Panc1 (cell line): ENCODE data around the gene RBMS1. TPM values are rescaled to one million over a fixed set of nuclear protein-coding genes. Genes with fewer than 3 reads are reported as not detected.
A peak's percentile ranks its signal among the peaks of the same experiment; 100 is the strongest.

ENCODE experiments used
- ATAC-seq: fragments of 200-7000 bp; cut with Tn5 transposase; 2 replicates; pipeline ENCODE4 v1.9.1; 2020; ENCODE audit warnings: mild to moderate bottlenecking, moderate library complexity
- BruUV-seq: library from RNA; stranded (reverse); fragments of 400-500 nt; replicated peaks from 2 replicates; lab custom pipeline; 2021; lab: Mats Ljungman, UMichigan
- CTCF ChIA-PET: fragments of 300-600 bp; sonication (Branson Sonifier 250); formaldehyde crosslinking; loops from one replicate; lab custom pipeline; 2022; ENCODE audit warnings: antibody characterized with exemption; lab: Charles Lee
- POLR2A ChIA-PET: fragments of 300-600 bp; sonication (Branson Sonifier 250); formaldehyde crosslinking; loops from one replicate; lab custom pipeline; 2022; ENCODE audit warnings: antibody characterized with exemption; lab: Charles Lee
- DNase-seq: peaks from one replicate; pipeline ENCODE4 v3.0.0-alpha.2; 2010; ENCODE audit warnings: low read depth, low spot score
- H3K27ac ChIP-seq: 2 replicates; pipeline ENCODE4 v1.5.1; 2011; ENCODE audit warnings: mild to moderate bottlenecking, low read length, inconsistent platforms
- H3K27me3 ChIP-seq: fragments of 200-500 bp; sonication (Bioruptor generic); 2 replicates; pipeline ENCODE4 v1.6.0; 2014; ENCODE audit warnings: low read length, inconsistent platforms; ENCODE audit not compliant: control insufficient read depth, insufficient read depth
- H3K36me3 ChIP-seq: fragments of 200-500 bp; sonication (Bioruptor generic); 2 replicates; pipeline ENCODE4 v1.5.1; 2014; ENCODE audit warnings: inconsistent platforms, mild to moderate bottlenecking, low read length, moderate library complexity; ENCODE audit not compliant: control insufficient read depth, insufficient read depth
- H3K4me1 ChIP-seq: 2 replicates; pipeline ENCODE4 v1.5.1; 2011; ENCODE audit warnings: inconsistent platforms, mild to moderate bottlenecking, low read length, moderate library complexity; ENCODE audit not compliant: control insufficient read depth, insufficient read depth
- H3K4me3 ChIP-seq, 2 experiments: 2 replicates each; pipeline ENCODE4 v1.5.1; 2011 to 2012; ENCODE audit warnings: low read depth in 2 of 2, low read length in 2 of 2, mild to moderate bottlenecking in 2 of 2, inconsistent platforms in 1 of 2, moderate library complexity in 1 of 2
- H3K9me3 ChIP-seq: fragments of 200-500 bp; sonication (Bioruptor generic); 2 replicates; pipeline ENCODE4 v1.5.1; 2014; ENCODE audit warnings: low read depth, mild to moderate bottlenecking, inconsistent platforms, low read length, moderate library complexity; ENCODE audit not compliant: control insufficient read depth, insufficient read depth
- CTCF ChIP-seq: fragments of 450-650 bp; IDR thresholded peaks from 2 replicates; pipeline ENCODE4 v1.5.1; 2017; ENCODE audit warnings: mild to moderate bottlenecking
- POLR2AphosphoS5 ChIP-seq: IDR thresholded peaks from 2 replicates; pipeline ENCODE4 v1.6.1; 2012; ENCODE audit warnings: mild to moderate bottlenecking, low read depth, low read length, moderate library complexity
- REST ChIP-seq, 2 experiments: IDR thresholded peaks; 2 replicates each; pipeline ENCODE4 v1.6.1; 2011 to 2012; ENCODE audit warnings: low read depth in 2 of 2, control low read depth in 1 of 2, low read length in 1 of 2, mild to moderate bottlenecking in 1 of 2, moderate library complexity in 1 of 2; ENCODE audit not compliant: insufficient read depth in 1 of 2
- SIN3A ChIP-seq: IDR thresholded peaks from 2 replicates; pipeline ENCODE4 v1.6.1; 2012; ENCODE audit warnings: low read depth, mild to moderate bottlenecking, low read length, moderate library complexity, borderline replicate concordance; ENCODE audit not compliant: insufficient read depth
- TCF7L2 ChIP-seq: IDR thresholded peaks from 2 replicates; pipeline ENCODE4 v1.6.1; 2011; ENCODE audit warnings: mild to moderate bottlenecking, low read depth, low read length, inconsistent platforms
- in situ Hi-C: cut with HindIII; loops from 2 replicates; pipeline ENCODE4 v1.10.0; 2016; ENCODE audit warnings: low sequenced_read_pairs, low pct_unique_long_range_greater_than_20kb
- intact Hi-C: fragments of 100-400 bp; cut with micrococcal nuclease; formaldehyde crosslinking; loops from one replicate; pipeline ENCODE4 v1.10.0; 2022; ENCODE audit not compliant: unreplicated experiment
- total RNA-seq: library from RNA; stranded (reverse); gene quantifications from one replicate; pipeline ENCODE4 v1.2.1, GENCODE V29; 2021; ENCODE audit not compliant: unreplicated experiment

RBMS1 gene
- total RNA-seq, 1 experiment from 2014 or later: 67.0 TPM

- CTCF ChIA-PET: interaction anchor here (1.1 kb wide), 1 partner anchor 9 kb away, joined by 3 read pairs; no protein-coding TSS in a partner anchor
- in situ Hi-C loops: no loop called here
- Histone ChIP-seq H3K9me3 (no peaks in the 10 kb centered on the region), H3K4me3 (peak overlapping the region; percentile 67 to 84), H3K27ac (peak overlapping the region; percentile 95), H3K4me1 (peaks cover 37% of the 10 kb centered on the region), H3K36me3 (no peaks in the 10 kb centered on the region), H3K27me3 (no peaks in the 10 kb centered on the region)
- TF ChIP-seq SIN3A (no peak), CTCF (no peak), POLR2AphosphoS5 (no peak; the same call in 1 of the 2 replicates), TCF7L2 (no peak), REST (IDR thresholded peaks at IDR 0.05; ENCODE audit: insufficient read depth in 1 of 2, low read depth in 2 of 2, low read length in 1 of 2) (no peak)
- intact Hi-C loops: loop anchor here (10.0 kb wide), 1 partner anchor 566 kb away; no protein-coding TSS in a partner anchor
- no peak for DNase-seq
- POLR2A ChIA-PET: interaction anchor here (0.6 to 0.7 kb wide), 2 partner anchors 280 to 1194 kb away, joined by 4 to 5 read pairs; no protein-coding TSS in a partner anchor
- ATAC-seq: peak; percentile 37; the same call in 1 of the 2 replicates
- no TSS peak for BruUV-seq
Observed at GRCh38 chr2:160408173-160408958, 85.2 kb downstream of the RBMS1 start.

GRCh38 chr2:160407393-160408172 lies 86.0 kb downstream of the RBMS1 start:
- CTCF ChIA-PET: no interaction called here
- Histone ChIP-seq H3K36me3 (no peaks in the 10 kb centered on the region), H3K27me3 (no peaks in the 10 kb centered on the region), H3K4me3 (peak overlapping the region; percentile 67 to 84), H3K27ac (peak overlapping the region; percentile 95), H3K9me3 (no peaks in the 10 kb centered on the region), H3K4me1 (peaks cover 45% of the 10 kb centered on the region)
- TF ChIP-seq SIN3A (0 out of 2 replicates have a peak, but pooled peaks have one; percentile 43), REST (IDR thresholded peaks at IDR 0.05; ENCODE audit: insufficient read depth in 1 of 2, low read depth in 2 of 2, low read length in 1 of 2) (no peak), POLR2AphosphoS5 (peak; percentile 63; the same call in 1 of the 2 replicates), CTCF (peak; percentile 39)
- no peak for DNase-seq
- peak; percentile 90 for ATAC-seq
- no TSS peak for BruUV-seq
- in situ Hi-C loops (no loop called here), intact Hi-C loops (loop anchor here (10.0 kb wide), 1 partner anchor 567 kb away; no protein-coding TSS in a partner anchor)
- POLR2A ChIA-PET: interaction anchor here (0.6 to 0.7 kb wide), 2 partner anchors 281 to 1193 kb away, joined by 4 to 5 read pairs; no protein-coding TSS in a partner anchor
